Calu3 (cell line): ENCODE data around the gene SLFN5. TPM values are rescaled to one million over a fixed set of nuclear protein-coding genes. Genes with fewer than 3 reads are reported as not detected.

Experiments
- BruUV-seq: library from RNA; stranded (reverse); fragments of 400-500 nt; replicated peaks from 2 replicates; lab custom pipeline; 2021; lab: Mats Ljungman, UMichigan
- CTCF ChIA-PET: fragments of 300-600 bp; sonication (Branson Sonifier 250); formaldehyde crosslinking; loops from one replicate; lab custom pipeline; 2022; ENCODE audit warnings: antibody characterized with exemption; lab: Charles Lee
- DNase-seq: peaks from one replicate; pipeline ENCODE4 v3.0.0; 2022
- H3K27ac Mint-ChIP-seq: one replicate; pipeline ENCODE4 v1.8.0; 2022; ENCODE audit warnings: mixed read lengths; ENCODE audit not compliant: unreplicated experiment
- H3K27me3 Mint-ChIP-seq: one replicate; pipeline ENCODE4 v1.8.0; 2022; ENCODE audit warnings: mixed read lengths; ENCODE audit not compliant: unreplicated experiment
- H3K36me3 Mint-ChIP-seq: one replicate; pipeline ENCODE4 v1.8.0; 2022; ENCODE audit warnings: mild to moderate bottlenecking, moderate library complexity, mixed read lengths; ENCODE audit not compliant: insufficient read depth, unreplicated experiment
- H3K4me1 Mint-ChIP-seq: one replicate; pipeline ENCODE4 v1.8.0; 2022; ENCODE audit warnings: mild to moderate bottlenecking, low read depth, mixed read lengths; ENCODE audit not compliant: unreplicated experiment
- H3K4me3 Mint-ChIP-seq: one replicate; pipeline ENCODE4 v1.8.0; 2022; ENCODE audit warnings: mild to moderate bottlenecking, low read depth, moderate library complexity, mixed read lengths; ENCODE audit not compliant: unreplicated experiment
- H3K9me3 Mint-ChIP-seq: one replicate; pipeline ENCODE4 v1.8.0; 2022; ENCODE audit warnings: low read depth, mixed read lengths; ENCODE audit not compliant: unreplicated experiment
- CTCF ChIP-seq: fragments of 200-600 bp; IDR thresholded peaks from one replicate; pipeline ENCODE4 v1.8.0; 2022; ENCODE audit warnings: antibody characterized with exemption; ENCODE audit not compliant: unreplicated experiment
- intact Hi-C: fragments of 100-400 bp; cut with micrococcal nuclease; formaldehyde crosslinking; loops from one replicate; pipeline ENCODE4 v1.10.0; 2022; ENCODE audit not compliant: unreplicated experiment
- total RNA-seq: library from RNA; stranded (reverse); gene quantifications from 2 replicates; pipeline ENCODE4 v1.2.3, GENCODE V29; 2022

Gene SLFN5
- total RNA-seq, 1 experiment from 2014 or later = 104 TPM

- Mint-ChIP-seq H3K27me3 (no peaks in the 10 kb centered on the region), H3K27ac (no peak overlapping the region), H3K4me3 (no peak overlapping the region), H3K36me3 (no peaks in the 10 kb centered on the region), H3K4me1 (peaks cover 9% of the 10 kb centered on the region), H3K9me3 (no peaks in the 10 kb centered on the region)
- intact Hi-C loops = loop anchor here (10.0 kb wide), 1 partner anchor 47 kb away; the partner anchor contains the start of gene SLFN5
- CTCF ChIA-PET = no interaction called here
- DNase-seq = no peak
- BruUV-seq = no TSS peak
- TF ChIP-seq CTCF = no peak
Measured at GRCh38 chr17:35291802-35292201, 48.9 kb downstream of the SLFN5 start.

- H3K27me3 Mint-ChIP-seq = no peaks in the 10 kb centered on the region
- TF ChIP-seq CTCF = no peak
- H3K9me3 Mint-ChIP-seq = peaks cover 6% of the 10 kb centered on the region
- no peak for DNase-seq
- no peaks in the 10 kb centered on the region for H3K36me3 Mint-ChIP-seq
- CTCF ChIA-PET = no interaction called here
- H3K4me1 Mint-ChIP-seq = peaks cover 15% of the 10 kb centered on the region
- H3K27ac Mint-ChIP-seq = no peak overlapping the region
- intact Hi-C loops = loop anchor here (10.0 kb wide), 1 partner anchor 48 kb away; the partner anchor contains the start of gene SLFN5
- no TSS peak for BruUV-seq
- no peak overlapping the region for H3K4me3 Mint-ChIP-seq
Measured at GRCh38 chr17:35293151-35293847, 50.4 kb downstream of the SLFN5 start.

DNA sequence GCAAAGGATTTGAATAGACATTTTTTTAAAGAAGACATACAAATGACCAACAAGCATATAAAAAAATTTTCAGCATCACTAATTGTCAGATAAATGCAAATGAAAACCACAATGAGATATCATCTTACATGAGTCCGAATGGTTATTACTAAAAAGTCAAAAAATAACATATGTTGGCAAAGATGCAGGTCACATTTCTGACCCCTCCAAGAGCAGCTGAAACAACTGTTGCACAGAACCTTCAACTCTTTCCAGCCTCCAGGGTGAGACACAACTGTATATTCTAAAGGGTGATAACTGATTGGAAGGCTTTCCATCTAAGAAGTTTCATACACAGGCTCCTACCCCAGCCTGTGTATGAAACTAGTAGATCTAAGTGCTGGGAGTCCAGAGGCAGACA lies 51.9 kb downstream of the SLFN5 start:
- CTCF ChIA-PET = no interaction called here
- H3K36me3 Mint-ChIP-seq = peaks cover 8% of the 10 kb centered on the region
- H3K27ac Mint-ChIP-seq = no peak overlapping the region
- H3K4me3 Mint-ChIP-seq = no peak overlapping the region
- H3K27me3 Mint-ChIP-seq = no peaks in the 10 kb centered on the region
- peaks cover 21% of the 10 kb centered on the region for H3K4me1 Mint-ChIP-seq
- peaks cover 10% of the 10 kb centered on the region for H3K9me3 Mint-ChIP-seq
- TF ChIP-seq CTCF = no peak
- no TSS peak for BruUV-seq
- DNase-seq = no peak
- intact Hi-C loops = loop anchor here (10.0 kb wide), 1 partner anchor 50 kb away; the partner anchor contains the start of gene SLFN5

DNA sequence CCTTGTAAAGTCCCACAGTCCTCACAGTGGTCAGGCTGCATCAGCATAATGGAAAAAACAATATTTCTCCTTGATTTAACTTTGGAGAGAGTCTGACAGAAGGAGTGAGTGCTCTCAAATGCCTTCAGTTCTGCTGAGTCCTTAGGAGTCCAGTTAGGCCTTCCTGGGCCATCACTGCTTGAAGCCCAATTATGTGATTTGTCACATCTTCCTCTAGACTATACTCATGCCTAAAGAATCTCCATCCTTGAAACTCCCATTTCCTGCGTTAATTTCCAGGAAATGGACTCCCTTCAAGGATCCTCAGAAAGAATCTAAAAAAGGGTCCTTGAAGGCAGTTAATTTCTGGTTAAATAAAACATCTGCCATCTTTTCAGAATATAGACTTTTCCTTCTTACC lies 52.8 kb downstream of the SLFN5 start:
- Mint-ChIP-seq H3K27me3 (no peaks in the 10 kb centered on the region), H3K9me3 (peaks cover 10% of the 10 kb centered on the region), H3K36me3 (peaks cover 8% of the 10 kb centered on the region), H3K4me3 (no peak overlapping the region), H3K4me1 (peaks cover 21% of the 10 kb centered on the region), H3K27ac (no peak overlapping the region)
- TF ChIP-seq CTCF = no peak
- no TSS peak for BruUV-seq
- intact Hi-C loops = loop anchor here (10.0 kb wide), 1 partner anchor 51 kb away; the partner anchor contains the start of gene SLFN5
- CTCF ChIA-PET = no interaction called here
- DNase-seq = no peak
